WTC11 (cell line): Measurements from ENCODE around the gene PRSS33. TPM values are rescaled to one million over a fixed set of nuclear protein-coding genes. Genes with fewer than 3 reads are reported as not detected.

ENCODE experiments used
- ATAC-seq: fragments of 200-7000 bp; cut with Tn5 transposase; 2 replicates; pipeline ENCODE4 v1.10.0; 2021; ENCODE audit warnings: mild to moderate bottlenecking, moderate library complexity
- CTCF ChIA-PET: fragments of 300-600 bp; sonication (Branson Sonifier 250); formaldehyde crosslinking; loops from one replicate; lab custom pipeline; 2021; ENCODE audit warnings: antibody characterized with exemption; lab: Charles Lee
- POLR2A ChIA-PET: fragments of 350-600 bp; sonication (Branson Sonifier 250); formaldehyde crosslinking; loops from one replicate; lab custom pipeline; 2021; ENCODE audit warnings: antibody characterized with exemption; lab: Charles Lee
- DNase-seq: peaks from one replicate; pipeline ENCODE4 v3.0.0; 2021; ENCODE audit warnings: low spot score
- H3K27ac Mint-ChIP-seq: 2 replicates; pipeline ENCODE4 v1.8.0; 2021; ENCODE audit warnings: mixed read lengths
- H3K27me3 Mint-ChIP-seq: 2 replicates; pipeline ENCODE4 v1.8.0; 2021; ENCODE audit warnings: low read depth, mild to moderate bottlenecking, moderate library complexity, mixed read lengths
- H3K36me3 Mint-ChIP-seq: 2 replicates; pipeline ENCODE4 v1.8.0; 2021; ENCODE audit warnings: mixed read lengths
- H3K4me1 Mint-ChIP-seq: 2 replicates; pipeline ENCODE4 v1.8.0; 2022; ENCODE audit warnings: mixed read lengths
- H3K4me3 Mint-ChIP-seq: 2 replicates; pipeline ENCODE4 v1.8.0; 2021; ENCODE audit warnings: mild to moderate bottlenecking, moderate library complexity, mixed read lengths
- H3K9me3 Mint-ChIP-seq: 2 replicates; pipeline ENCODE4 v1.8.0; 2021; ENCODE audit warnings: mixed read lengths
- ATF6 ChIP-seq: sonication (generic); formaldehyde crosslinking; IDR thresholded peaks from 2 replicates; pipeline ENCODE4 v1.8.1; 2023; ENCODE audit warnings: mild to moderate bottlenecking, missing genetic modification reagents
- E2F4 ChIP-seq: sonication (generic); formaldehyde crosslinking; IDR thresholded peaks from 2 replicates; pipeline ENCODE4 v1.8.1; 2022; ENCODE audit warnings: low read depth, mild to moderate bottlenecking, moderate library complexity, missing genetic modification reagents, borderline replicate concordance
- FOXP4 ChIP-seq: sonication (generic); formaldehyde crosslinking; IDR thresholded peaks from 2 replicates; pipeline ENCODE4 v1.8.0; 2022; ENCODE audit warnings: mild to moderate bottlenecking, missing genetic modification reagents
- GABPB1 ChIP-seq: sonication (generic); formaldehyde crosslinking; IDR thresholded peaks from 2 replicates; pipeline ENCODE4 v1.8.1; 2023; ENCODE audit warnings: mild to moderate bottlenecking, missing genetic modification reagents
- GTF2I ChIP-seq: fragments of 250-450 bp; sonication (Bioruptor Pico); conservative IDR thresholded peaks from 2 replicates; pipeline ENCODE4 v1.4.0; 2021; ENCODE audit warnings: mild to moderate bottlenecking
- MAX ChIP-seq: sonication (generic); formaldehyde crosslinking; IDR thresholded peaks from 2 replicates; pipeline ENCODE4 v1.8.0; 2022; ENCODE audit warnings: mild to moderate bottlenecking, missing genetic modification reagents
- NFATC4 ChIP-seq: fragments of 250-450 bp; sonication (Bioruptor Pico); IDR thresholded peaks from 2 replicates; pipeline ENCODE4 v1.9.0; 2021; ENCODE audit warnings: mild to moderate bottlenecking
- RORB ChIP-seq: fragments of 250-450 bp; sonication (Bioruptor Pico); IDR thresholded peaks from 2 replicates; pipeline ENCODE4 v1.9.0; 2021; ENCODE audit warnings: mild to moderate bottlenecking
- STAT6 ChIP-seq: sonication (generic); formaldehyde crosslinking; conservative IDR thresholded peaks from 2 replicates; pipeline ENCODE4 v1.8.1; 2023; ENCODE audit warnings: mild to moderate bottlenecking, low read depth, missing genetic modification reagents, moderate library complexity
- TP53 ChIP-seq: sonication (generic); formaldehyde crosslinking; IDR thresholded peaks from 2 replicates; pipeline ENCODE4 v1.8.1; 2023; ENCODE audit warnings: mild to moderate bottlenecking, missing genetic modification reagents
- USF1 ChIP-seq: sonication (generic); formaldehyde crosslinking; IDR thresholded peaks from 2 replicates; pipeline ENCODE4 v1.8.0; 2022; ENCODE audit warnings: mild to moderate bottlenecking, missing genetic modification reagents
- ZNF532 ChIP-seq: fragments of 250-450 bp; sonication (Bioruptor Pico); IDR thresholded peaks from 2 replicates; pipeline ENCODE4 v1.9.0; 2021; ENCODE audit warnings: mild to moderate bottlenecking, borderline replicate concordance
- total RNA-seq: library from RNA; stranded (reverse); gene quantifications from 3 replicates; pipeline ENCODE4 v1.2.3, GENCODE V29; 2021

Gene PRSS33
- total RNA-seq, 1 experiment from 2014 or later: 0.24 TPM

GRCh38 chr16:2765462-2766404 lies 21.6 kb downstream of the PRSS33 start (continued):
- TF ChIP-seq ATF6 (CRISPR knock-in tag) (no peak), MAX (CRISPR knock-in tag) (no peak)
- TF ChIP-seq, all 79 proteins: peak for 0

GRCh38 chr16:2764718-2765117 lies 22.6 kb downstream of the PRSS33 start:
- no peak overlapping the region for H3K4me3 Mint-ChIP-seq
- DNase-seq: no peak
- TF ChIP-seq ZNF532 (CRISPR knock-in tag): no peak
- TF ChIP-seq GABPB1: no peak
- TF ChIP-seq USF1: no peak
- TF ChIP-seq TP53 (CRISPR knock-in tag): no peak
- TF ChIP-seq GTF2I (CRISPR knock-in tag): no peak
- TF ChIP-seq FOXP4: no peak
- TF ChIP-seq, all 79 proteins: peak for 0
- Mint-ChIP-seq H3K4me1 (peaks cover 4% of the 10 kb centered on the region), H3K27ac (no peak overlapping the region), H3K36me3 (peaks cover 100% of the 10 kb centered on the region), H3K27me3 (no peaks in the 10 kb centered on the region), H3K9me3 (peaks cover 66% of the 10 kb centered on the region)
- no peak for ATAC-seq
- POLR2A ChIA-PET: no interaction called here
- CTCF ChIA-PET: no interaction called here

GRCh38 chr16:2763173-2763572 lies 24.2 kb downstream of the PRSS33 start:
- Mint-ChIP-seq H3K27me3 (no peaks in the 10 kb centered on the region), H3K9me3 (peaks cover 75% of the 10 kb centered on the region), H3K27ac (no peak overlapping the region), H3K36me3 (peaks cover 100% of the 10 kb centered on the region), H3K4me1 (no peaks in the 10 kb centered on the region), H3K4me3 (no peak overlapping the region)
- ATAC-seq (no peak), DNase-seq (no peak)
- ChIA-PET CTCF (no interaction called here), POLR2A (no interaction called here)
- no peak for TF ChIP-seq STAT6 (CRISPR knock-in tag)
- no peak for TF ChIP-seq TP53 (CRISPR knock-in tag)
- no peak for TF ChIP-seq GTF2I (CRISPR knock-in tag)
- TF ChIP-seq NFATC4 (CRISPR knock-in tag): no peak
- no peak for TF ChIP-seq E2F4 (CRISPR knock-in tag)
- no peak for TF ChIP-seq RORB (CRISPR knock-in tag)
- no peak for TF ChIP-seq FOXP4
